Peyer's patch (tissue), 4 donors: ENCODE data around the gene B4GAT1.

ENCODE experiments used
- CTCF ChIP-seq, 6 experiments: fragments of 450-650 bp in 4 of 6; fragments of 200-600 bp in 2 of 6; sonication (generic) in 1 of 6; IDR thresholded peaks; one replicate each; pipeline ENCODE4 v1.5.1; 2017 to 2019; ENCODE audit warnings: antibody characterized with exemption in 6 of 6, mild to moderate bottlenecking in 3 of 6, moderate library complexity in 1 of 6
- POLR2A ChIP-seq, 2 donors: fragments of 450-650 bp; IDR thresholded peaks; one replicate each; pipeline ENCODE4 v1.5.1; 2017; ENCODE audit warnings: antibody characterized with exemption in 2 of 2, mild to moderate bottlenecking in 2 of 2, moderate library complexity in 2 of 2

GRCh38 chr11:66343176-66343575 is 4.3 kb downstream of the B4GAT1 start:
- no peak for TF ChIP-seq CTCF (IDR thresholded peaks at IDR 0.05)
- TF ChIP-seq POLR2A (IDR thresholded peaks at IDR 0.05) = no peak
